H1 (cell line): Measurements from ENCODE around the gene EGFR. TPM values are rescaled to one million over a fixed set of nuclear protein-coding genes. Genes with fewer than 3 reads are reported as not detected.

ENCODE experiments used
- CTCF ChIA-PET: fragments of 300-600 bp; sonication (Branson Sonifier 250); formaldehyde crosslinking; loops from one replicate; lab custom pipeline; 2021; ENCODE audit not compliant: partially characterized antibody; lab: Charles Lee
- POLR2A ChIA-PET: fragments of 300-600 bp; sonication (Branson Sonifier 250); formaldehyde crosslinking; loops from one replicate; lab custom pipeline; 2021; ENCODE audit warnings: inconsistent platforms; ENCODE audit not compliant: partially characterized antibody; lab: Charles Lee
- DNase-seq, 2 experiments: peaks; one replicate each; pipeline versions ENCODE4 v3.0.0 to v3.0.0-alpha.2; 2010 to 2022; ENCODE audit warnings: low spot score in 2 of 2, low read depth in 1 of 2, mixed read lengths in 1 of 2
- FAIRE-seq: peaks from 2 replicates; lab custom pipeline; 2011; peaks lifted over from hg19 to GRCh38; lab: Jason Lieb, UNC
- H2AFZ ChIP-seq: 2 replicates; pipeline ENCODE4 v1.8.1; 2012; ENCODE audit warnings: low read length, inconsistent platforms
- H2AK5ac ChIP-seq: 2 replicates; pipeline ENCODE4 v1.6.1; 2013; ENCODE audit warnings: low read depth, low read length
- H2BK120ac ChIP-seq: replicated peaks from 2 replicates; pipeline ENCODE3; 2013; ENCODE audit warnings: low read depth, low read length, inconsistent platforms
- H2BK12ac ChIP-seq: 2 replicates; pipeline ENCODE4 v1.6.1; 2013; ENCODE audit warnings: low read depth, low read length
- H2BK15ac ChIP-seq: 2 replicates; pipeline ENCODE4 v1.6.1; 2013; ENCODE audit warnings: low read length
- H2BK20ac ChIP-seq: 2 replicates; pipeline ENCODE4 v1.6.1; 2013; ENCODE audit warnings: low read length
- H2BK5ac ChIP-seq: 2 replicates; pipeline ENCODE4 v1.6.1; 2013; ENCODE audit warnings: low read depth, low read length
- H3K14ac ChIP-seq: 2 replicates; pipeline ENCODE4 v1.6.1; 2013; ENCODE audit warnings: inconsistent platforms; ENCODE audit not compliant: insufficient read length
- H3K18ac ChIP-seq: 2 replicates; pipeline ENCODE4 v1.6.1; 2013; ENCODE audit warnings: low read length; ENCODE audit errors: extremely low read depth
- H3K23ac ChIP-seq: 2 replicates; pipeline ENCODE4 v1.6.1; 2013; ENCODE audit warnings: inconsistent platforms; ENCODE audit not compliant: insufficient read length
- H3K23me2 ChIP-seq: 2 replicates; pipeline ENCODE4 v1.6.1; 2013; ENCODE audit warnings: low read depth, low read length
- H3K27ac ChIP-seq: 2 replicates; pipeline ENCODE4 v1.6.1; 2011; ENCODE audit warnings: low read depth, low read length, inconsistent platforms
- H3K27me3 ChIP-seq, 4 experiments: replicated peaks in 1 of 4; 1 replicate in 1 of 4; 2 replicates in 3 of 4; pipeline versions ENCODE4 v1.6.1 to v1.8.1; 2011 to 2013; ENCODE audit warnings: low read length in 3 of 4, mild to moderate bottlenecking in 3 of 4, inconsistent platforms in 2 of 4, mixed read lengths in 2 of 4, moderate library complexity in 1 of 4; ENCODE audit not compliant: control insufficient read depth in 3 of 4, insufficient read depth in 3 of 4; ENCODE audit errors: extremely low read depth in 1 of 4
- H3K36me3 ChIP-seq, 4 experiments: 2 replicates each; pipeline versions ENCODE4 v1.6.1 to v1.8.1; 2011 to 2013; ENCODE audit warnings: mild to moderate bottlenecking in 4 of 4, low read length in 3 of 4, moderate library complexity in 2 of 4, control low read depth in 1 of 4, inconsistent platforms in 1 of 4; ENCODE audit not compliant: insufficient read depth in 4 of 4, control insufficient read depth in 2 of 4
- H3K4ac ChIP-seq: replicated peaks from 2 replicates; pipeline ENCODE3; 2013; ENCODE audit warnings: low read length, low read depth, mixed read lengths, inconsistent platforms; ENCODE audit not compliant: insufficient read length
- H3K4me1 ChIP-seq, 4 experiments: replicated peaks in 1 of 4; 1 replicate in 1 of 4; 2 replicates in 3 of 4; pipeline versions ENCODE4 v1.6.1 to v1.8.1; 2011 to 2013; ENCODE audit warnings: low read length in 3 of 4, inconsistent platforms in 2 of 4, mixed read lengths in 1 of 4; ENCODE audit not compliant: insufficient read depth in 4 of 4, control insufficient read depth in 3 of 4
- H3K4me2 ChIP-seq, 2 experiments: 2 replicates each; pipeline versions ENCODE4 v1.6.1 to v1.8.1; 2011 to 2013; ENCODE audit warnings: low read depth in 2 of 2, low read length in 2 of 2, control low read depth in 1 of 2, inconsistent platforms in 1 of 2, mild to moderate bottlenecking in 1 of 2; ENCODE audit not compliant: insufficient read depth in 1 of 2
- H3K4me3 ChIP-seq, 4 experiments: fragments of 200-600, 300-600 bp in 1 of 4; sonication (generic), shearing (Covaris generic), sonication (Bioruptor Twin) in 1 of 4; 2 replicates each; pipeline versions ENCODE4 v1.5.1 to v1.8.1; 2011 to 2016; ENCODE audit warnings: low read length in 4 of 4, low read depth in 3 of 4, control low read depth in 2 of 4, inconsistent platforms in 2 of 4, mild to moderate bottlenecking in 2 of 4, mixed read lengths in 1 of 4, moderate library complexity in 1 of 4; ENCODE audit not compliant: insufficient read depth in 2 of 4; ENCODE audit errors: extremely low read depth in 1 of 4
- H3K56ac ChIP-seq: replicated peaks from 2 replicates; pipeline ENCODE3; 2013; ENCODE audit warnings: low read depth, mild to moderate bottlenecking, mixed read lengths, low read length, inconsistent platforms; ENCODE audit not compliant: insufficient read length
- H3K79me1 ChIP-seq: 2 replicates; pipeline ENCODE4 v1.6.1; 2013; ENCODE audit warnings: low read depth, low read length, control low read depth
- H3K79me2 ChIP-seq, 2 experiments: 2 replicates each; pipeline versions ENCODE4 v1.6.1 to v1.8.1; 2012 to 2013; ENCODE audit warnings: low read length in 2 of 2, mild to moderate bottlenecking in 2 of 2, inconsistent platforms in 1 of 2; ENCODE audit not compliant: insufficient read depth in 2 of 2, control insufficient read depth in 1 of 2
- H3K9ac ChIP-seq, 4 experiments: replicated peaks in 1 of 4; 1 replicate in 1 of 4; 2 replicates in 3 of 4; pipeline versions ENCODE4 v1.6.1 to v1.8.1; 2011 to 2013; ENCODE audit warnings: low read depth in 3 of 4, low read length in 3 of 4, control low read depth in 2 of 4, mild to moderate bottlenecking in 2 of 4, moderate library complexity in 2 of 4, inconsistent platforms in 1 of 4; ENCODE audit errors: extremely low read depth in 1 of 4
- H3K9me3 ChIP-seq, 2 experiments: 2 replicates each; pipeline versions ENCODE4 v1.6.1 to v1.8.1; 2012 to 2013; ENCODE audit warnings: mild to moderate bottlenecking in 2 of 2, moderate library complexity in 2 of 2, control low read depth in 1 of 2, inconsistent platforms in 1 of 2, low read depth in 1 of 2, low read length in 1 of 2, mixed read lengths in 1 of 2; ENCODE audit not compliant: insufficient read depth in 2 of 2
- H4K20me1 ChIP-seq, 2 experiments: replicated peaks in 1 of 2; 2 replicates each; pipeline versions ENCODE3 to v1.8.1; 2011 to 2013; ENCODE audit warnings: inconsistent platforms in 2 of 2, low read length in 2 of 2, mild to moderate bottlenecking in 1 of 2; ENCODE audit not compliant: insufficient read depth in 2 of 2, control insufficient read depth in 1 of 2
- H4K5ac ChIP-seq: 2 replicates; pipeline ENCODE4 v1.6.1; 2013; ENCODE audit warnings: low read length, low read depth, mixed read lengths, inconsistent platforms; ENCODE audit not compliant: insufficient read length
- H4K8ac ChIP-seq: 2 replicates; pipeline ENCODE4 v1.8.0; 2013; ENCODE audit warnings: mild to moderate bottlenecking, moderate library complexity, low read length, inconsistent platforms; ENCODE audit not compliant: insufficient read depth; ENCODE audit errors: extremely low read depth
- H4K91ac ChIP-seq: replicated peaks from 2 replicates; pipeline ENCODE3; 2013; ENCODE audit warnings: low read length, mixed read lengths, inconsistent platforms; ENCODE audit not compliant: insufficient read length
- ASH2L ChIP-seq: fragments of 200-600, 300-600 bp; sonication (generic); IDR thresholded peaks from one replicate; pipeline ENCODE4 v1.7.1; 2017; ENCODE audit warnings: low read length
- CEBPB ChIP-seq: IDR thresholded peaks from 2 replicates; pipeline ENCODE4 v1.6.1; 2012; ENCODE audit warnings: low read depth, low read length
- HDAC2 ChIP-seq, 2 experiments: fragments of 300-600 bp in 1 of 2; sonication (generic) in 1 of 2; IDR thresholded peaks; 2 replicates each; pipeline ENCODE4 v1.6.1; 2011 to 2012; ENCODE audit warnings: low read depth in 2 of 2, low read length in 2 of 2, mild to moderate bottlenecking in 2 of 2, moderate library complexity in 2 of 2, borderline replicate concordance in 1 of 2, inconsistent platforms in 1 of 2
- NRF1 ChIP-seq: IDR thresholded peaks from 2 replicates; pipeline ENCODE4 v1.6.1; 2011; ENCODE audit warnings: mild to moderate bottlenecking, low read depth, low read length, improper control_type of control experiment
- PHF8 ChIP-seq: fragments of 200-600 bp; sonication (generic); conservative IDR thresholded peaks from 2 replicates; pipeline ENCODE4 v1.7.1; 2012; ENCODE audit warnings: low read depth, mild to moderate bottlenecking, inconsistent platforms, low read length, moderate library complexity
- SAP30 ChIP-seq: fragments of 300-600 bp; sonication (generic); IDR thresholded peaks from 2 replicates; pipeline ENCODE4 v1.7.1; 2012; ENCODE audit warnings: low read length, moderate library complexity, mild to moderate bottlenecking, inconsistent platforms; ENCODE audit not compliant: insufficient read depth, insufficient replicate concordance
- SP4 ChIP-seq: IDR thresholded peaks from 2 replicates; pipeline ENCODE4 v1.6.1; 2012; ENCODE audit warnings: low read length, inconsistent platforms
- YY1 ChIP-seq: IDR thresholded peaks from 2 replicates; pipeline ENCODE4 v1.6.1; 2011; ENCODE audit warnings: low read depth, mild to moderate bottlenecking, low read length
- WGBS, 2 experiments: shearing (Covaris generic) in 1 of 2; methylation state at CpG; one replicate each; pipeline versions ENCODE4 v1.1.6 to v1.1.7; 2013 to 2015; ENCODE audit warnings: low lambda C conversion rate in 2 of 2, mixed read lengths in 2 of 2, inconsistent platforms in 1 of 2, low coverage in 1 of 2, missing lambda C conversion rate in 1 of 2; ENCODE audit not compliant: insufficient replicate concordance in 2 of 2, insufficient coverage in 1 of 2, insufficient read length in 1 of 2; ENCODE audit errors: extremely low coverage in 1 of 2, missing lambda C conversion rate in 1 of 2; 5-methylcytosine and 5-hydroxymethylcytosine counted together
- polyA plus RNA-seq, 7 experiments: library from polyadenylated mRNA; depleted of rRNA in 3 of 7; stranded (reverse) in 5 of 7; unstranded in 2 of 7; fragments of >200 nt in 5 of 7; fragments of 200-250 nt in 2 of 7; gene quantifications; 1 replicate in 5 of 7; 2 replicates in 1 of 7; 4 replicates in 1 of 7; pipeline versions ENCODE4 v1.2.1 to v1.2.3, GENCODE V29; 2011 to 2013; ENCODE audit warnings: missing spikeins in 2 of 7, mixed read lengths in 2 of 7
- total RNA-seq: library from RNA; stranded (reverse); fragmentation: NEBNext Ultra II Directional; extraction: Animal tissue kit (Norgen Biotek cat#: 25700); gene quantifications from 2 replicates; pipeline ENCODE4 v1.2.1, GENCODE V29; 2021

The EGFR gene
- total and polyA plus RNA-seq, 2 of the 8 experiments (the other 6 are each of a cell fraction or from before 2014, with no cell fraction given): 1.9 to 5.8 TPM

GRCh38 chr7:54995610-54996363, 23.0 kb upstream of the EGFR start:
- no peaks in the 10 kb centered on the region for H3K79me2 ChIP-seq
- H2AFZ ChIP-seq: no peak overlapping the region
- H3K23ac ChIP-seq: no peak overlapping the region
- no peak overlapping the region for H2AK5ac ChIP-seq
- H3K79me1 ChIP-seq: no peaks in the 10 kb centered on the region
- no peaks in the 10 kb centered on the region for H3K4me1 ChIP-seq
- H4K5ac ChIP-seq: no peak overlapping the region
- H3K4me2 ChIP-seq: no peak overlapping the region
- no peak overlapping the region for H3K4me3 ChIP-seq
- ChIA-PET POLR2A (interaction anchor here (0.7 kb wide), 1 partner anchor 9 kb away, joined by 3 read pairs; no protein-coding TSS in a partner anchor), CTCF (interaction anchor here (1.4 kb wide), 1 partner anchor 10 kb away, joined by 8 read pairs; no protein-coding TSS in a partner anchor)
- WGBS, 2 experiments: 91% methylated on average over 5 of the region's 5 CpGs; no CpG with 5 or more reads in 1 of the 2 experiments
- no peak overlapping the region for H3K56ac ChIP-seq
- H3K9me3 ChIP-seq: no peaks in the 10 kb centered on the region
- no peak overlapping the region for H2BK120ac ChIP-seq
- no peaks in the 10 kb centered on the region for H4K20me1 ChIP-seq
- H2BK5ac ChIP-seq: no peak overlapping the region
- TF ChIP-seq HDAC2 (IDR thresholded peaks at IDR 0.05; ENCODE audit: borderline replicate concordance in 1 of 2, low read depth in 2 of 2, low read length in 2 of 2) (no peak), SP4 (no peak), PHF8 (no peak), ASH2L (no peak), NRF1 (no peak), CEBPB (no peak), YY1 (no peak), SAP30 (no peak)
- H2BK12ac ChIP-seq: no peak overlapping the region
- H3K14ac ChIP-seq: no peak overlapping the region
- H3K23me2 ChIP-seq: no peaks in the 10 kb centered on the region
- no peak overlapping the region for H3K27ac ChIP-seq
- no peak overlapping the region for H4K8ac ChIP-seq
- H3K27me3 ChIP-seq: no peaks in the 10 kb centered on the region
- no peak overlapping the region for H4K91ac ChIP-seq
- H3K9ac ChIP-seq: no peak overlapping the region
- no peak overlapping the region for H2BK15ac ChIP-seq
- DNase-seq: no peak
- H2BK20ac ChIP-seq: no peak overlapping the region
- H3K4ac ChIP-seq: no peak overlapping the region
- no peaks in the 10 kb centered on the region for H3K36me3 ChIP-seq
- FAIRE-seq: no peak
- H3K18ac ChIP-seq: no peak overlapping the region
